Activated naive CD4-positive, alpha-beta T cell treated with anti-CD3 and anti-CD28 coated beads for 36 hours (primary cell): Measurements from ENCODE around the gene MAPK4. TPM values are rescaled to one million over a fixed set of nuclear protein-coding genes. Genes with fewer than 3 reads are reported as not detected.

ENCODE experiments used
- CTCF ChIA-PET: fragments of 350-600 bp; sonication (Branson Sonifier 250); formaldehyde crosslinking; loops from one replicate; lab custom pipeline; 2021; ENCODE audit warnings: antibody characterized with exemption; lab: Charles Lee
- DNase-seq: peaks from one replicate; pipeline ENCODE4 v3.0.0-alpha.2; 2020
- H3K27ac Mint-ChIP-seq: one replicate; pipeline ENCODE4 v1.8.0; 2021; ENCODE audit warnings: mild to moderate bottlenecking, mixed read lengths
- H3K27me3 Mint-ChIP-seq: one replicate; pipeline ENCODE4 v1.8.0; 2021; ENCODE audit warnings: low read depth, mixed read lengths
- H3K36me3 Mint-ChIP-seq: one replicate; pipeline ENCODE4 v1.8.0; 2021; ENCODE audit warnings: low read depth, mixed read lengths
- H3K4me1 Mint-ChIP-seq: one replicate; pipeline ENCODE4 v1.8.0; 2021; ENCODE audit warnings: low read depth, mixed read lengths
- H3K4me3 Mint-ChIP-seq: one replicate; pipeline ENCODE4 v1.8.0; 2021; ENCODE audit warnings: mild to moderate bottlenecking, moderate library complexity, mixed read lengths
- H3K9me3 Mint-ChIP-seq: one replicate; pipeline ENCODE4 v1.8.0; 2021; ENCODE audit warnings: mixed read lengths
- intact Hi-C: fragments of 100-400 bp; cut with micrococcal nuclease; formaldehyde crosslinking; loops from one replicate; pipeline ENCODE4 v1.15.1; 2023
- total RNA-seq, 2 experiments: library from RNA; stranded (reverse); gene quantifications; one replicate each; pipeline ENCODE4 v1.2.3, GENCODE V29; 2021

The MAPK4 gene
- total RNA-seq, 2 experiments from 2014 or later, result not detected

GRCh38 chr18:50616484-50617048 lies 56.7 kb downstream of the MAPK4 start:
- no peak overlapping the region for H3K4me3 Mint-ChIP-seq
- CTCF ChIA-PET, result no interaction called here
- H3K4me1 Mint-ChIP-seq, result no peaks in the 10 kb centered on the region
- H3K27me3 Mint-ChIP-seq, result peaks cover 7% of the 10 kb centered on the region
- no peak for DNase-seq
- H3K9me3 Mint-ChIP-seq, result no peaks in the 10 kb centered on the region
- no peaks in the 10 kb centered on the region for H3K36me3 Mint-ChIP-seq
- no peak overlapping the region for H3K27ac Mint-ChIP-seq
- intact Hi-C loops, result no loop called here

- CTCF ChIA-PET, result no interaction called here
- H3K4me3 Mint-ChIP-seq, result no peak overlapping the region
- H3K9me3 Mint-ChIP-seq, result no peaks in the 10 kb centered on the region
- no peak for DNase-seq
- H3K36me3 Mint-ChIP-seq, result no peaks in the 10 kb centered on the region
- H3K27ac Mint-ChIP-seq, result no peak overlapping the region
- no peaks in the 10 kb centered on the region for H3K4me1 Mint-ChIP-seq
- peaks cover 4% of the 10 kb centered on the region for H3K27me3 Mint-ChIP-seq
- intact Hi-C loops, result no loop called here
These were observed 60.0 kb downstream of the MAPK4 start for GRCh38 chr18:50619861-50620275.

GRCh38 chr18:50620319-50620718 lies 60.4 kb downstream of the MAPK4 start:
- no peaks in the 10 kb centered on the region for H3K4me1 Mint-ChIP-seq
- no peaks in the 10 kb centered on the region for H3K27me3 Mint-ChIP-seq
- no peaks in the 10 kb centered on the region for H3K36me3 Mint-ChIP-seq
- H3K4me3 Mint-ChIP-seq, result no peak overlapping the region
- no peak for DNase-seq
- CTCF ChIA-PET, result no interaction called here
- intact Hi-C loops, result no loop called here
- no peak overlapping the region for H3K27ac Mint-ChIP-seq
- no peaks in the 10 kb centered on the region for H3K9me3 Mint-ChIP-seq

GRCh38 chr18:50621366-50621765 lies 61.5 kb downstream of the MAPK4 start:
- H3K4me1 Mint-ChIP-seq, result no peaks in the 10 kb centered on the region
- intact Hi-C loops, result no loop called here
- no peaks in the 10 kb centered on the region for H3K9me3 Mint-ChIP-seq
- no peaks in the 10 kb centered on the region for H3K27me3 Mint-ChIP-seq
- no peak overlapping the region for H3K27ac Mint-ChIP-seq
- H3K4me3 Mint-ChIP-seq, result no peak overlapping the region
- H3K36me3 Mint-ChIP-seq, result no peaks in the 10 kb centered on the region
- CTCF ChIA-PET, result interaction anchor here (0.5 kb wide), 1 partner anchor 429 kb away, joined by 3 read pairs; no protein-coding TSS in a partner anchor
- DNase-seq, result no peak

- intact Hi-C loops, result no loop called here
- H3K9me3 Mint-ChIP-seq, result no peaks in the 10 kb centered on the region
- CTCF ChIA-PET, result no interaction called here
- H3K27me3 Mint-ChIP-seq, result no peaks in the 10 kb centered on the region
- no peak overlapping the region for H3K4me3 Mint-ChIP-seq
- H3K27ac Mint-ChIP-seq, result no peak overlapping the region
- H3K4me1 Mint-ChIP-seq, result no peaks in the 10 kb centered on the region
- H3K36me3 Mint-ChIP-seq, result no peaks in the 10 kb centered on the region
- DNase-seq, result no peak
These were observed 62.4 kb downstream of the MAPK4 start for GRCh38 chr18:50622320-50622719.

GRCh38 chr18:50622865-50623393 lies 63.0 kb downstream of the MAPK4 start:
- Mint-ChIP-seq H3K27me3 (no peaks in the 10 kb centered on the region), H3K36me3 (no peaks in the 10 kb centered on the region), H3K27ac (no peak overlapping the region), H3K4me3 (no peak overlapping the region), H3K9me3 (no peaks in the 10 kb centered on the region), H3K4me1 (no peaks in the 10 kb centered on the region)
- intact Hi-C loops, result no loop called here
- CTCF ChIA-PET, result no interaction called here
- no peak for DNase-seq

GRCh38 chr18:50623694-50624352 lies 63.9 kb downstream of the MAPK4 start:
- no peaks in the 10 kb centered on the region for H3K36me3 Mint-ChIP-seq
- no peaks in the 10 kb centered on the region for H3K27me3 Mint-ChIP-seq
- intact Hi-C loops, result no loop called here
- H3K4me1 Mint-ChIP-seq, result no peaks in the 10 kb centered on the region
- CTCF ChIA-PET, result no interaction called here
- H3K9me3 Mint-ChIP-seq, result no peaks in the 10 kb centered on the region
- no peak for DNase-seq
- H3K27ac Mint-ChIP-seq, result no peak overlapping the region
- no peak overlapping the region for H3K4me3 Mint-ChIP-seq

- intact Hi-C loops, result no loop called here
- Mint-ChIP-seq H3K4me3 (no peak overlapping the region), H3K36me3 (no peaks in the 10 kb centered on the region), H3K4me1 (no peaks in the 10 kb centered on the region), H3K27ac (no peak overlapping the region), H3K9me3 (no peaks in the 10 kb centered on the region), H3K27me3 (no peaks in the 10 kb centered on the region)
- DNase-seq, result no peak
- CTCF ChIA-PET, result no interaction called here
These were observed 65.1 kb downstream of the MAPK4 start for GRCh38 chr18:50624981-50625380.

GRCh38 chr18:50626317-50626716 lies 66.4 kb downstream of the MAPK4 start:
- H3K36me3 Mint-ChIP-seq, result no peaks in the 10 kb centered on the region
- no peak for DNase-seq
- intact Hi-C loops, result no loop called here
- H3K4me1 Mint-ChIP-seq, result no peaks in the 10 kb centered on the region
- H3K27me3 Mint-ChIP-seq, result no peaks in the 10 kb centered on the region
- H3K4me3 Mint-ChIP-seq, result no peak overlapping the region
- CTCF ChIA-PET, result no interaction called here
- no peaks in the 10 kb centered on the region for H3K9me3 Mint-ChIP-seq
- no peak overlapping the region for H3K27ac Mint-ChIP-seq

GRCh38 chr18:50627594-50628532 lies 68.0 kb downstream of the MAPK4 start:
- CTCF ChIA-PET, result no interaction called here

GRCh38 chr18:50628533-50628905 lies 68.6 kb downstream of the MAPK4 start:
- H3K4me3 Mint-ChIP-seq, result no peak overlapping the region

More at GRCh38 chr18:50627594-50628532, 68.0 kb downstream of the MAPK4 start:
- Mint-ChIP-seq H3K4me3 (no peak overlapping the region), H3K27me3 (no peaks in the 10 kb centered on the region), H3K27ac (no peak overlapping the region), H3K9me3 (no peaks in the 10 kb centered on the region), H3K36me3 (no peaks in the 10 kb centered on the region), H3K4me1 (no peaks in the 10 kb centered on the region)
- no peak for DNase-seq
- intact Hi-C loops, result no loop called here

GRCh38 chr18:50629148-50629631 lies 69.3 kb downstream of the MAPK4 start:
- Mint-ChIP-seq H3K4me1 (no peaks in the 10 kb centered on the region), H3K36me3 (no peaks in the 10 kb centered on the region), H3K9me3 (no peaks in the 10 kb centered on the region), H3K4me3 (no peak overlapping the region), H3K27ac (no peak overlapping the region), H3K27me3 (no peaks in the 10 kb centered on the region)
- intact Hi-C loops, result no loop called here
- CTCF ChIA-PET, result no interaction called here
- DNase-seq, result no peak

More at GRCh38 chr18:50628533-50628905, 68.6 kb downstream of the MAPK4 start:
- Mint-ChIP-seq H3K36me3 (no peaks in the 10 kb centered on the region), H3K9me3 (no peaks in the 10 kb centered on the region), H3K4me1 (no peaks in the 10 kb centered on the region), H3K27ac (no peak overlapping the region), H3K27me3 (no peaks in the 10 kb centered on the region)
- intact Hi-C loops, result no loop called here
- CTCF ChIA-PET, result no interaction called here
- DNase-seq, result no peak
